H9 (cell line): Measurements from ENCODE around the gene CHD6. TPM values are rescaled to one million over a fixed set of nuclear protein-coding genes. Genes with fewer than 3 reads are reported as not detected.

Experiments
- DNase-seq: peaks from one replicate; pipeline ENCODE4 v3.0.0-alpha.2; 2017
- H2AFZ ChIP-seq: one replicate; pipeline ENCODE4 v1.6.1; 2013; ENCODE audit warnings: mild to moderate bottlenecking, low read length, control low read depth, moderate library complexity
- H2AK5ac ChIP-seq: 2 replicates; pipeline ENCODE4 v1.6.1; 2013; ENCODE audit warnings: low read length, control low read depth, mixed read lengths; ENCODE audit not compliant: insufficient read length
- H2BK120ac ChIP-seq: one replicate; pipeline ENCODE4 v1.6.1; 2013; ENCODE audit warnings: low read depth, mild to moderate bottlenecking, low read length, control low read depth, inconsistent platforms; ENCODE audit not compliant: poor library complexity, severe bottlenecking
- H2BK12ac ChIP-seq: 2 replicates; pipeline ENCODE4 v1.6.1; 2013; ENCODE audit warnings: low read length, control low read depth, mixed read lengths, low read depth; ENCODE audit not compliant: insufficient read length
- H2BK15ac ChIP-seq: 2 replicates; pipeline ENCODE4 v1.6.1; 2013; ENCODE audit warnings: low read depth, low read length, control low read depth
- H2BK20ac ChIP-seq: one replicate; pipeline ENCODE4 v1.6.1; 2013; ENCODE audit warnings: low read depth, mild to moderate bottlenecking, low read length, control low read depth, inconsistent platforms; ENCODE audit not compliant: poor library complexity, severe bottlenecking
- H2BK5ac ChIP-seq: 2 replicates; pipeline ENCODE4 v1.6.1; 2013; ENCODE audit warnings: low read length, control low read depth, mixed read lengths; ENCODE audit not compliant: insufficient read length
- H3K14ac ChIP-seq: 2 replicates; pipeline ENCODE4 v1.6.1; 2013; ENCODE audit warnings: low read length, control low read depth; ENCODE audit not compliant: insufficient read depth
- H3K18ac ChIP-seq: 2 replicates; pipeline ENCODE4 v1.6.1; 2013; ENCODE audit warnings: low read depth, mild to moderate bottlenecking, mixed read lengths, low read length, control low read depth; ENCODE audit not compliant: insufficient read length
- H3K23ac ChIP-seq: 2 replicates; pipeline ENCODE4 v1.6.1; 2013; ENCODE audit warnings: low read length, control low read depth, mixed read lengths, low read depth; ENCODE audit not compliant: insufficient read length
- H3K23me2 ChIP-seq: 2 replicates; pipeline ENCODE4 v1.6.1; 2013; ENCODE audit warnings: low read depth, mild to moderate bottlenecking, mixed read lengths, low read length, control low read depth; ENCODE audit not compliant: insufficient read length, poor library complexity, severe bottlenecking
- H3K27ac ChIP-seq: 2 replicates; pipeline ENCODE4 v1.5.1; 2013; ENCODE audit warnings: low read length, control low read depth, mixed read lengths, low read depth; ENCODE audit not compliant: insufficient read length
- H3K27me3 ChIP-seq: 2 replicates; pipeline ENCODE4 v1.6.1; 2013; ENCODE audit warnings: low read length, control low read depth, inconsistent platforms; ENCODE audit not compliant: insufficient read depth
- H3K4ac ChIP-seq: 2 replicates; pipeline ENCODE4 v1.6.1; 2013; ENCODE audit warnings: low read depth, mild to moderate bottlenecking, control low read depth, inconsistent platforms, low read length, moderate library complexity
- H3K4me1 ChIP-seq: 2 replicates; pipeline ENCODE4 v1.6.1; 2013; ENCODE audit warnings: low read length, control low read depth, inconsistent platforms; ENCODE audit not compliant: insufficient read depth
- H3K4me2 ChIP-seq: 2 replicates; pipeline ENCODE4 v1.6.1; 2013; ENCODE audit warnings: low read length, control low read depth, mixed read lengths; ENCODE audit not compliant: insufficient read length, insufficient read depth
- H3K56ac ChIP-seq: 2 replicates; pipeline ENCODE4 v1.6.1; 2013; ENCODE audit warnings: low read depth, mild to moderate bottlenecking, mixed read lengths, low read length, control low read depth; ENCODE audit not compliant: insufficient read length
- H3K79me1 ChIP-seq: 2 replicates; pipeline ENCODE4 v1.6.1; 2013; ENCODE audit warnings: low read depth, mild to moderate bottlenecking, moderate library complexity, low read length, control low read depth, inconsistent platforms; ENCODE audit not compliant: insufficient read depth, poor library complexity, severe bottlenecking
- H3K79me2 ChIP-seq: 2 replicates; pipeline ENCODE4 v1.6.1; 2013; ENCODE audit warnings: low read length, control low read depth, inconsistent platforms; ENCODE audit not compliant: insufficient read depth
- H3K9ac ChIP-seq: 2 replicates; pipeline ENCODE4 v1.6.1; 2013; ENCODE audit warnings: low read length, control low read depth, mixed read lengths; ENCODE audit not compliant: insufficient read length; ENCODE audit errors: extremely low read depth
- H3K9me3 ChIP-seq: one replicate; pipeline ENCODE4 v1.6.1; 2013; ENCODE audit warnings: low read depth, low read length, inconsistent platforms; ENCODE audit not compliant: control insufficient read depth
- H3T11ph ChIP-seq: one replicate; pipeline ENCODE4 v1.6.1; 2013; ENCODE audit warnings: mild to moderate bottlenecking, low read length, control low read depth, inconsistent platforms
- H4K20me1 ChIP-seq: one replicate; pipeline ENCODE4 v1.6.1; 2013; ENCODE audit not compliant: control insufficient read depth, insufficient read length, insufficient read depth
- H4K5ac ChIP-seq: 2 replicates; pipeline ENCODE4 v1.6.1; 2013; ENCODE audit warnings: low read depth, mild to moderate bottlenecking, mixed read lengths, low read length, control low read depth; ENCODE audit not compliant: insufficient read length
- H4K8ac ChIP-seq: replicated peaks from 2 replicates; pipeline ENCODE4 v1.6.1; 2013; ENCODE audit warnings: low read length, control low read depth, mixed read lengths, low read depth; ENCODE audit not compliant: insufficient read length
- H4K91ac ChIP-seq: 2 replicates; pipeline ENCODE4 v1.6.1; 2013; ENCODE audit warnings: low read depth, mild to moderate bottlenecking, moderate library complexity, mixed read lengths, low read length, control low read depth; ENCODE audit not compliant: insufficient read length
- H3K27ac Mint-ChIP-seq, 3 experiments: 2 replicates in 2 of 3; 3 replicates in 1 of 3; pipeline ENCODE4 v1.8.0; 2020 to 2021; ENCODE audit warnings: mixed read lengths in 3 of 3, mild to moderate bottlenecking in 1 of 3, moderate library complexity in 1 of 3
- H3K27me3 Mint-ChIP-seq: 2 replicates; pipeline ENCODE4 v1.8.0; 2021; ENCODE audit warnings: low read depth, mild to moderate bottlenecking, moderate library complexity, mixed read lengths
- H3K36me3 Mint-ChIP-seq, 3 experiments: 2 replicates in 2 of 3; 3 replicates in 1 of 3; pipeline ENCODE4 v1.8.0; 2020 to 2021; ENCODE audit warnings: low read depth in 3 of 3, mixed read lengths in 3 of 3; ENCODE audit not compliant: insufficient read depth in 1 of 3
- H3K4me1 Mint-ChIP-seq, 2 experiments: 2 replicates each; pipeline ENCODE4 v1.8.0; 2020; ENCODE audit warnings: mixed read lengths in 2 of 2
- H3K4me3 Mint-ChIP-seq, 2 experiments: 2 replicates in 1 of 2; 3 replicates in 1 of 2; pipeline ENCODE4 v1.8.0; 2020 to 2021; ENCODE audit warnings: mild to moderate bottlenecking in 2 of 2, mixed read lengths in 2 of 2, moderate library complexity in 1 of 2
- H3K9me3 Mint-ChIP-seq, 2 experiments: 2 replicates in 1 of 2; 3 replicates in 1 of 2; pipeline ENCODE4 v1.8.0; 2020; ENCODE audit warnings: mild to moderate bottlenecking in 2 of 2, mixed read lengths in 2 of 2, moderate library complexity in 1 of 2
- WGBS: extraction: QIAGEN DNeasy Blood & Tissue Kit; methylation state at CpG from one replicate; pipeline ENCODE4 v1.1.7; 2013; ENCODE audit warnings: missing lambda C conversion rate, low lambda C conversion rate, mixed read lengths; ENCODE audit not compliant: insufficient read length; ENCODE audit errors: extremely low coverage; 5-methylcytosine and 5-hydroxymethylcytosine counted together
- total RNA-seq: library from RNA; stranded (reverse); gene quantifications from 2 replicates; pipeline ENCODE4 v1.2.1, GENCODE V29; 2021
- TF ChIP-seq, protein P1 (sequence below): fragments of 200-600 bp; sonication (generic); conservative IDR thresholded peaks from 3 replicates; pipeline ENCODE4 v1.8.0; 2021; ENCODE audit warnings: antibody characterized with exemption, mild to moderate bottlenecking

CHD6 gene
- total RNA-seq, 1 experiment from 2014 or later, result 51.5 TPM

- no peak overlapping the region for H3K4me2 ChIP-seq
- H3K23me2 ChIP-seq, result no peaks in the 10 kb centered on the region
- Mint-ChIP-seq H3K27me3 (no peaks in the 10 kb centered on the region; the same call in 1 of the 2 replicates), H3K9me3 (no peaks in the 10 kb centered on the region), H3K27ac (no peak overlapping the region), H3K4me3 (no peak overlapping the region), H3K36me3 (no peaks in the 10 kb centered on the region), H3K4me1 (peaks cover 7 to 11% of the 10 kb centered on the region in 2 experiments)
- H3K14ac ChIP-seq, result no peak overlapping the region
- H3K27me3 ChIP-seq, result no peaks in the 10 kb centered on the region
- H2BK120ac ChIP-seq, result no peak overlapping the region
- no peaks in the 10 kb centered on the region for H3K9me3 ChIP-seq
- H3K23ac ChIP-seq, result no peak overlapping the region
- H2BK20ac ChIP-seq, result no peak overlapping the region
- no peaks in the 10 kb centered on the region for H3K79me1 ChIP-seq
- TF ChIP-seq, protein P1, sequence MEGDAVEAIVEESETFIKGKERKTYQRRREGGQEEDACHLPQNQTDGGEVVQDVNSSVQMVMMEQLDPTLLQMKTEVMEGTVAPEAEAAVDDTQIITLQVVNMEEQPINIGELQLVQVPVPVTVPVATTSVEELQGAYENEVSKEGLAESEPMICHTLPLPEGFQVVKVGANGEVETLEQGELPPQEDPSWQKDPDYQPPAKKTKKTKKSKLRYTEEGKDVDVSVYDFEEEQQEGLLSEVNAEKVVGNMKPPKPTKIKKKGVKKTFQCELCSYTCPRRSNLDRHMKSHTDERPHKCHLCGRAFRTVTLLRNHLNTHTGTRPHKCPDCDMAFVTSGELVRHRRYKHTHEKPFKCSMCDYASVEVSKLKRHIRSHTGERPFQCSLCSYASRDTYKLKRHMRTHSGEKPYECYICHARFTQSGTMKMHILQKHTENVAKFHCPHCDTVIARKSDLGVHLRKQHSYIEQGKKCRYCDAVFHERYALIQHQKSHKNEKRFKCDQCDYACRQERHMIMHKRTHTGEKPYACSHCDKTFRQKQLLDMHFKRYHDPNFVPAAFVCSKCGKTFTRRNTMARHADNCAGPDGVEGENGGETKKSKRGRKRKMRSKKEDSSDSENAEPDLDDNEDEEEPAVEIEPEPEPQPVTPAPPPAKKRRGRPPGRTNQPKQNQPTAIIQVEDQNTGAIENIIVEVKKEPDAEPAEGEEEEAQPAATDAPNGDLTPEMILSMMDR, result no peak
- H4K20me1 ChIP-seq, result no peaks in the 10 kb centered on the region
- DNase-seq, result no peak
- no peak overlapping the region for H2BK15ac ChIP-seq
- H4K8ac ChIP-seq, result no peak overlapping the region
- no peak overlapping the region for H2BK5ac ChIP-seq
- H3K9ac ChIP-seq, result no peak overlapping the region
- H3K79me2 ChIP-seq, result 0 out of 2 replicates have a peak, but pooled peaks cover 1% of the 10 kb centered on the region
- no peak overlapping the region for H4K91ac ChIP-seq
- H3K4ac ChIP-seq, result no peak overlapping the region
- no peak overlapping the region for H3K18ac ChIP-seq
- H2AFZ ChIP-seq, result no peak overlapping the region
- H3K56ac ChIP-seq, result no peak overlapping the region
- H2BK12ac ChIP-seq, result no peak overlapping the region
- H3K27ac ChIP-seq, result no peak overlapping the region
- H4K5ac ChIP-seq, result no peak overlapping the region
- H3K4me1 ChIP-seq, result no peaks in the 10 kb centered on the region
- H2AK5ac ChIP-seq, result no peak overlapping the region
- WGBS, result no CpG with 5 or more reads among the region's 1 CpG
- no peak overlapping the region for H3T11ph ChIP-seq
Observed at GRCh38 chr20:41630846-41631245, 12.7 kb upstream of the CHD6 start.
